ENCODE data around the gene CFAP74. TPM values are rescaled to one million over a fixed set of nuclear protein-coding genes. Genes with fewer than 3 reads are reported as not detected.

CFAP74 gene
- total RNA-seq, 1 donor from 2014 or later = not detected

DNA sequence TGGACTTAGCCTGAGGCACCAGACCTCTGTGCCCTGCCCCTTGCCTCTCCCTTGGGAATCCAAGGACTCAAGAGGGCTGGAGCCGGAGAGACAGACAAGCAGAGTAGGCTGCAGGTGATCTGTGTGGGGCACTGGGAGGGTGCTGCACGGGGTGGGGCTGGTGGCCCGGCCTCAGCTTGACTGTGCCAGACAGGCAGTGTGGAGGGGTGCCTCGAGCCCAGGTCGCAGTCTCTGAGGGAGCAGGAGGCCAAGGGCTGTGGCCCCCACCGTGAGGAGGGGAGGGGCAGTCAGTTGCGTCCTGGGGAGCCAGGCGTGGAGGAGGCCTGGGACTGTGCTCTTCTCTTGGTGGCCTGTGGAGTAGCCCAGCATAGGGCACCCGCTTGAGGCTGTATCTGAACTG, 19.6 kb upstream of the CFAP74 start:
- Mint-ChIP-seq H3K4me1 (ENCODE audit: unreplicated experiment) (peaks cover 3% of the 10 kb centered on the region), H3K9me3 (ENCODE audit: unreplicated experiment) (no peaks in the 10 kb centered on the region), H3K36me3 (ENCODE audit: unreplicated experiment) (no peaks in the 10 kb centered on the region), H3K27ac (ENCODE audit: unreplicated experiment) (no peak overlapping the region), H3K27me3 (ENCODE audit: unreplicated experiment) (peaks cover 28% of the 10 kb centered on the region), H3K4me3 (ENCODE audit: unreplicated experiment) (no peak overlapping the region)
- TF ChIP-seq CTCF (IDR thresholded peaks at IDR 0.05) = no peak
- no peak for DNase-seq (ENCODE audit: extremely low spot score, unreplicated experiment)

DNA sequence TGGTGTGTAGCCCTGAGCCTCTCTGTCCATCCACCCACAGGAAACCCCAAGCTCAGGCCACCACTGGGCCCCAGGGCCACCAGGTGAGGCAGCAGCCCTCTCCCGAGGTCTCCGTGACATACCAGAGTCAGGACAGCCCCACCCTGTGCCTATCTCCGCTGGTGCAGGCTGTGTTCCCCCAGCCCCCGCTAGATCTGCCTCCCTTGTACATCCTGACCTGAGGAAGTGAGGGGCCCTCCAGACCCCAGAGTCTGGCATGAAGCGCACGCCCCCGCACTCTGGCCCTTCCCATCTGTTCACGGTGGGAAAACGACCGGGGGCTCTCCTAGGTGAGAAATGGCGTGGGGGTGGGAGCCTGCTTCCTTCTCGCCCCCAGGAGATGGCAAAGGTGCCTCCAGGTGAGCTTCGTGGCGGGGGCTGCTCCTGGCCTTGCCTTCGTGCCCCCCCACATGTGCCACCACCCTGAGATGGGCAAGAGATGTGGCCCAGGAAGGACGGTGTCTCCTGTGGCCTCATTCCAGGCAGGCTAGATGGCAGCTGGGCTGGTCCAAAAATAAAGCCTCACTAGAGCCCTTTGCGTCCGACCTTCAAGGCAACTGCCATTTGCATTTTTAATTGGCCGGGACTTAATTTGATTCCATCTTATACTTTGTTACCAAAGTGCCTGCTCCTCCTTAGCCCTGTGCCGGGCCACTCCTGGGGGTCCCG, 18.6 kb upstream of the CFAP74 start:
- Mint-ChIP-seq H3K4me1 (ENCODE audit: unreplicated experiment) (peaks cover 3% of the 10 kb centered on the region), H3K27ac (ENCODE audit: unreplicated experiment) (no peak overlapping the region), H3K4me3 (ENCODE audit: unreplicated experiment) (no peak overlapping the region), H3K36me3 (ENCODE audit: unreplicated experiment) (no peaks in the 10 kb centered on the region), H3K27me3 (ENCODE audit: unreplicated experiment) (peaks cover 38% of the 10 kb centered on the region), H3K9me3 (ENCODE audit: unreplicated experiment) (no peaks in the 10 kb centered on the region)
- TF ChIP-seq CTCF (IDR thresholded peaks at IDR 0.05) = no peak
- DNase-seq (ENCODE audit: extremely low spot score, unreplicated experiment) = no peak

DNA sequence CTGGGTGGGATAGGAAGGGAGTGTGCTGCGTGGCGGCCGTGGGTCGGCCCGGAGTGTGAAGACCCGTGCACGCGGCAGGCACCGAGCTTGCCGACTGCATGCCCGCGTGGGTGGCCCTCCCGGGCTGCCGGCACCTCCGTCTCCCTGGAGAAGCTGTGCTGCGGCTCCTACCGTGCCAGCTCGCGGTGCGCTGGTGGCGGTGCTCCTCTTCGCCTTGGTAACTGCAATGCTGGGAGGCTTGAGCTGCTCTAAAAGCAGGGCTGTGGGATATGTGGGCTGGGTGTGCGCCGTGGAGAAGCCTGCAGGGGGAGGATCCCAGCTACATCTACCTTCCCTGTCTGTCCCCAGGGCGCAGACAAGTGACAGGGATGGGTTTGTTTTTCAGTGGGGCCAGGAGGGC, 18.0 kb upstream of the CFAP74 start:
- Mint-ChIP-seq H3K4me1 (ENCODE audit: unreplicated experiment) (peaks cover 3% of the 10 kb centered on the region), H3K27me3 (ENCODE audit: unreplicated experiment) (peaks cover 44% of the 10 kb centered on the region), H3K4me3 (ENCODE audit: unreplicated experiment) (no peak overlapping the region), H3K36me3 (ENCODE audit: unreplicated experiment) (no peaks in the 10 kb centered on the region), H3K9me3 (ENCODE audit: unreplicated experiment) (no peaks in the 10 kb centered on the region), H3K27ac (ENCODE audit: unreplicated experiment) (no peak overlapping the region)
- DNase-seq (ENCODE audit: extremely low spot score, unreplicated experiment) = no peak
- no peak for TF ChIP-seq CTCF (IDR thresholded peaks at IDR 0.05)

DNA sequence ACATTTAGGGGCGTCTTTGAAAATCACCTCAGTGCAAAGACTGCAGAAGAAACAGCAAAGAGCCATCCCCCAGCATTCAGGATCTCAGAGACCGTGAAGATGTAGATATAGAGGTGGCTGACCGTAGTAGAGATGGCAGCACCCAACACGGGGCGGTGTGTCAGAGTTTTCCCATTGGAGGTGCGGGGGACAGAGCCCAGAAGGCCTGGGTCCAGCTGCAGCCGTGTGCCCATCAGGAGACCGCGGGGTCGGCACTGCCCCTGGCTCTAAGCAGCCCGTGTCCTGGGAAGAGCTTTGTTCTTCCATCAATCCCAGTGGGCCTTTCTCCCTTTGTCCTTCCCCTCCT, 16.7 kb upstream of the CFAP74 start:
- H3K4me3 Mint-ChIP-seq (ENCODE audit: unreplicated experiment) = no peak overlapping the region
- H3K9me3 Mint-ChIP-seq (ENCODE audit: unreplicated experiment) = no peaks in the 10 kb centered on the region
- peaks cover 3% of the 10 kb centered on the region for H3K4me1 Mint-ChIP-seq (ENCODE audit: unreplicated experiment)
- H3K27ac Mint-ChIP-seq (ENCODE audit: unreplicated experiment) = no peak overlapping the region
- no peak for TF ChIP-seq CTCF (IDR thresholded peaks at IDR 0.05)
- peaks cover 54% of the 10 kb centered on the region for H3K27me3 Mint-ChIP-seq (ENCODE audit: unreplicated experiment)
- H3K36me3 Mint-ChIP-seq (ENCODE audit: unreplicated experiment) = no peaks in the 10 kb centered on the region
- DNase-seq (ENCODE audit: extremely low spot score, unreplicated experiment) = no peak

DNA sequence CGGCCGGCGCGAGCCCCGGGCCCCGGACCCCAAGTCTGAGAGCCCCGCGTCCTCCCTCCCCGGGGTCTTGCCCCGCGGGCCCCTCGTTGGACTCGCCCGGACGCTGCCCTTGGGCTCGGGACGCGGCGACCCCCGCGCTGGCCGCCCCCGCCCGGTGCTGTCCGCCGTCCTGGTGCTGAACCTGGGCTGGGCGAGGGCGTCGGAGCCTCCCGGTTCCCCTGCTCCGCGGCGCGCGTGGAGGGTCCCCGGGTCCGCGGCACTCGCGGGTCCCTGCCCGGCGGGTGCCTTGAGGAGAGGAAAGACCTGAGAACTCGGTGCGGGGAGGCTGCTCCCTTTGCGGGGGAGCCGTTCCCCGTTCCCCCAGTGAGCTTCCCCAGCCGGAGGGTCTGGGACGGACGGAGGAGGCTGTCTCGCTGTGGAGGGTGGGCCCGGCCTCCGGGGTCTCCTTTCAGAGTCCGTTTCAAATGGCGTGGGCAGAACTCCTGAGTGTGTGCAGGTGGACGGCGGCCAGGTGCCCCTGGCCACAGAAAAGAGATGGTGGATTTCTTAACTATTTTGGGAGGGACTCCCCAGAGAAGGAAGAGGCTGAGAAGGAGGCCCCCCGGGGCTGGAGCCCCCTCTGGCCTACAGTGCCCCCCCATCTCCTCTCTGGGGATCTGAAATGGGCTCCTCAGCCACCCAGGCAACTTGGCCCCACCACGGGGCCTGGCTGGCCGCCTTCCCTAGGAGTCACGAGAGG, 16.2 kb upstream of the CFAP74 start:
- Mint-ChIP-seq H3K36me3 (ENCODE audit: unreplicated experiment) (no peaks in the 10 kb centered on the region), H3K4me1 (ENCODE audit: unreplicated experiment) (peaks cover 3% of the 10 kb centered on the region), H3K4me3 (ENCODE audit: unreplicated experiment) (no peak overlapping the region), H3K9me3 (ENCODE audit: unreplicated experiment) (no peaks in the 10 kb centered on the region), H3K27me3 (ENCODE audit: unreplicated experiment) (peaks cover 60% of the 10 kb centered on the region), H3K27ac (ENCODE audit: unreplicated experiment) (no peak overlapping the region)
- no peak for TF ChIP-seq CTCF (IDR thresholded peaks at IDR 0.05)
- no peak for DNase-seq (ENCODE audit: extremely low spot score, unreplicated experiment)
